ENCODE data around the gene TACR2. TPM values are rescaled to one million over a fixed set of nuclear protein-coding genes. Genes with fewer than 3 reads are reported as not detected.

TACR2 gene
- total and polyA plus RNA-seq, 2 donors (not counting 3 experiments of a cell fraction or from before 2014, with no cell fraction given), result 0.19 TPM; not detected in 1

DNA sequence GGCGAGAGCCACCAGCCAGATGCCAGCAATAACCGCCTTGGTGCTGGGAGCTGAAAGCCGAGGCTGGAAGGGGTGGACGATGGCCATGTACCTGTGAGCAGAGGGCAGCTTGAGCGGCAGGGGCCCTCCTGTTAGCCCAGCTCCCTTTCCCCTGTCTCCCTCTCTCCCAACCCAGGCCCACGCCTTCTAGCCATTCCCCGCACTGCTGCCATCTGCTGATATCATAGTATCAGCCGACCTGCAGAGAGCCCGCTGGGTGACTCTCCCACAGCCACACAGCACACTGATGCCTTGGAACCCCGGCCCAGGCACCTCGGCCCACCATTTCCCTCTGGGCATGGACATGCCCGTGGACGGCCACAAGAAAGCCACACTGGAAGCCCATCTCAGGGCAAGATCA lies 1.7 kb downstream of the TACR2 start:
- H3K9me3 ChIP-seq (replicated peaks; ENCODE audit: control insufficient read depth, insufficient read depth, low read length), result no peaks in the 10 kb centered on the region
- no peaks in the 10 kb centered on the region for H3K79me2 ChIP-seq (ENCODE audit: control insufficient read depth, insufficient read depth, low read length)
- H4K20me1 ChIP-seq (replicated peaks; ENCODE audit: control insufficient read depth, extremely low read depth, insufficient read depth, low read length), result no peaks in the 10 kb centered on the region
- H3K27me3 ChIP-seq (ENCODE audit: control insufficient read depth in 2 of 2, insufficient read depth in 2 of 2, low read length in 2 of 2), result no peaks in the 10 kb centered on the region
- H2AFZ ChIP-seq (ENCODE audit: low read depth, low read length), result no peak overlapping the region
- no peak overlapping the region for H3K9ac ChIP-seq (replicated peaks; ENCODE audit: extremely low read depth, insufficient read depth, low read length)
- H3K4me1 ChIP-seq (ENCODE audit: control insufficient read depth, extremely low read depth, insufficient read depth, low read length), result peaks cover 6% of the 10 kb centered on the region
- no peak overlapping the region for H3K4me3 ChIP-seq (replicated peaks in 1 of 3; ENCODE audit: insufficient read depth in 1 of 3, low read depth in 1 of 3, low read length in 3 of 3)
- FAIRE-seq, result no peak
- H3K27ac ChIP-seq (ENCODE audit: insufficient read depth, low read depth, low read length), result no peak overlapping the region
- ChIA-PET CTCF (interaction anchor here (0.7 to 1.8 kb wide), 4 partner anchors 89 to 865 kb away, joined by 3 to 4 read pairs (median 3); no protein-coding TSS in a partner anchor), POLR2A (interaction anchor here (1.0 kb wide), 1 partner anchor 34 kb away, joined by 3 read pairs; no protein-coding TSS in a partner anchor)
- DNase-seq (ENCODE audit: low read depth, low spot score), result no peak
- H3K4me2 ChIP-seq (ENCODE audit: insufficient read depth, low read length), result no peak overlapping the region
- no peaks in the 10 kb centered on the region for H3K9me1 ChIP-seq (replicated peaks; ENCODE audit: control insufficient read depth, extremely low read depth, insufficient read depth, low read length)
- BruUV-seq (replicated peaks), result no TSS peak
- intact Hi-C loops (cut with micrococcal nuclease), result no loop called here
- dilution Hi-C loops (cut with MboI; ENCODE audit: extremely low pct_ligation_motif_present, low sequenced_read_pairs), result no loop called here
- H3K36me3 ChIP-seq (ENCODE audit: control insufficient read depth in 2 of 2, extremely low read depth in 1 of 2, insufficient read depth in 2 of 2, low read length in 2 of 2), result no peaks in the 10 kb centered on the region
- TF ChIP-seq POLR2AphosphoS5 (IDR thresholded peaks at IDR 0.05; ENCODE audit: insufficient read depth, low read depth, low read length) (no peak), POLR2A (IDR thresholded peaks at IDR 0.05; ENCODE audit: low read depth, low read length) (no peak), FOS (IDR thresholded peaks at IDR 0.05; ENCODE audit: borderline replicate concordance, insufficient read depth, low read length) (no peak), MYC (IDR thresholded peaks at IDR 0.05; ENCODE audit: low read depth, low read length) (no peak), JUN (IDR thresholded peaks at IDR 0.05; ENCODE audit: borderline replicate concordance, insufficient read depth, insufficient read length, low read depth) (no peak), GATA2 (IDR thresholded peaks at IDR 0.05; ENCODE audit: insufficient read depth, insufficient read length, low read depth, low read length) (no peak), EZH2 (IDR thresholded peaks at IDR 0.05; ENCODE audit: borderline replicate concordance, low read depth, low read length, severe bottlenecking) (no peak)
- TF ChIP-seq, protein P1, sequence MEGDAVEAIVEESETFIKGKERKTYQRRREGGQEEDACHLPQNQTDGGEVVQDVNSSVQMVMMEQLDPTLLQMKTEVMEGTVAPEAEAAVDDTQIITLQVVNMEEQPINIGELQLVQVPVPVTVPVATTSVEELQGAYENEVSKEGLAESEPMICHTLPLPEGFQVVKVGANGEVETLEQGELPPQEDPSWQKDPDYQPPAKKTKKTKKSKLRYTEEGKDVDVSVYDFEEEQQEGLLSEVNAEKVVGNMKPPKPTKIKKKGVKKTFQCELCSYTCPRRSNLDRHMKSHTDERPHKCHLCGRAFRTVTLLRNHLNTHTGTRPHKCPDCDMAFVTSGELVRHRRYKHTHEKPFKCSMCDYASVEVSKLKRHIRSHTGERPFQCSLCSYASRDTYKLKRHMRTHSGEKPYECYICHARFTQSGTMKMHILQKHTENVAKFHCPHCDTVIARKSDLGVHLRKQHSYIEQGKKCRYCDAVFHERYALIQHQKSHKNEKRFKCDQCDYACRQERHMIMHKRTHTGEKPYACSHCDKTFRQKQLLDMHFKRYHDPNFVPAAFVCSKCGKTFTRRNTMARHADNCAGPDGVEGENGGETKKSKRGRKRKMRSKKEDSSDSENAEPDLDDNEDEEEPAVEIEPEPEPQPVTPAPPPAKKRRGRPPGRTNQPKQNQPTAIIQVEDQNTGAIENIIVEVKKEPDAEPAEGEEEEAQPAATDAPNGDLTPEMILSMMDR (IDR thresholded peaks at IDR 0.05; ENCODE audit: extremely low read depth in 1 of 2, insufficient read depth in 1 of 2, low read depth in 1 of 2, low read length in 2 of 2), result no peak
- TF ChIP-seq, protein P2, sequence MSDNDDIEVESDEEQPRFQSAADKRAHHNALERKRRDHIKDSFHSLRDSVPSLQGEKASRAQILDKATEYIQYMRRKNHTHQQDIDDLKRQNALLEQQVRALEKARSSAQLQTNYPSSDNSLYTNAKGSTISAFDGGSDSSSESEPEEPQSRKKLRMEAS (IDR thresholded peaks at IDR 0.05; ENCODE audit: insufficient read depth, insufficient read length), result no peak

Data from endothelial cell of umbilical vein (primary cell).